H1 (cell line): ENCODE measurements around the gene LRRTM4.

Experiments used
- ASH2L ChIP-seq: fragments of 200-600, 300-600 bp; sonication (generic); IDR thresholded peaks from one replicate; pipeline ENCODE4 v1.7.1; 2017; ENCODE audit warnings: low read length
- CREB1 ChIP-seq: IDR thresholded peaks from 2 replicates; pipeline ENCODE4 v1.6.1; 2012; ENCODE audit warnings: inconsistent platforms
- CTCF ChIP-seq, 3 experiments: IDR thresholded peaks; 1 replicate in 2 of 3; 2 replicates in 1 of 3; pipeline versions ENCODE4 v1.5.1 to v1.6.1; 2011; ENCODE audit warnings: low read length in 3 of 3, mild to moderate bottlenecking in 3 of 3, inconsistent platforms in 2 of 3, low read depth in 1 of 3, moderate library complexity in 1 of 3; ENCODE audit not compliant: insufficient read depth in 1 of 3; ENCODE audit errors: control extremely low read depth in 1 of 3
- E2F6 ChIP-seq: IDR thresholded peaks from 2 replicates; pipeline ENCODE4 v1.6.1; 2012; ENCODE audit warnings: inconsistent platforms
- EP300 ChIP-seq, 2 experiments: IDR thresholded peaks; 1 replicate in 1 of 2; 2 replicates in 1 of 2; pipeline ENCODE4 v1.6.1; 2011 to 2012; ENCODE audit warnings: low read depth in 2 of 2, low read length in 2 of 2, mild to moderate bottlenecking in 2 of 2, borderline replicate concordance in 1 of 2, inconsistent platforms in 1 of 2, moderate library complexity in 1 of 2
- HDAC2 ChIP-seq, 2 experiments: fragments of 300-600 bp in 1 of 2; sonication (generic) in 1 of 2; IDR thresholded peaks; 2 replicates each; pipeline ENCODE4 v1.6.1; 2011 to 2012; ENCODE audit warnings: low read depth in 2 of 2, low read length in 2 of 2, mild to moderate bottlenecking in 2 of 2, moderate library complexity in 2 of 2, borderline replicate concordance in 1 of 2, inconsistent platforms in 1 of 2
- POLR2A ChIP-seq, 2 experiments: IDR thresholded peaks; 1 replicate in 1 of 2; 2 replicates in 1 of 2; pipeline ENCODE4 v1.6.1; 2011; ENCODE audit warnings: low read depth in 2 of 2, low read length in 2 of 2, mild to moderate bottlenecking in 2 of 2; ENCODE audit errors: control extremely low read depth in 1 of 2
- POLR2AphosphoS5 ChIP-seq: IDR thresholded peaks from 2 replicates; pipeline ENCODE4 v1.6.1; 2011; ENCODE audit warnings: low read depth, low read length
- RBBP5 ChIP-seq: IDR thresholded peaks from 2 replicates; pipeline ENCODE4 v1.7.1; 2012; ENCODE audit warnings: low read depth, mild to moderate bottlenecking, inconsistent platforms, low read length, moderate library complexity, borderline replicate concordance
- RFX5 ChIP-seq: IDR thresholded peaks from 2 replicates; pipeline ENCODE4 v1.6.1; 2011; ENCODE audit warnings: low read depth, low read length, improper control_type of control experiment, borderline replicate concordance
- SIN3A ChIP-seq, 2 experiments: IDR thresholded peaks in 1 of 2; conservative IDR thresholded peaks in 1 of 2; 2 replicates each; pipeline ENCODE4 v1.6.1; 2011 to 2012; ENCODE audit warnings: low read length in 2 of 2, improper control_type of control experiment in 1 of 2, low read depth in 1 of 2, mild to moderate bottlenecking in 1 of 2
- TCF12 ChIP-seq: IDR thresholded peaks from 2 replicates; pipeline ENCODE4 v1.6.1; 2011; ENCODE audit warnings: low read depth, mild to moderate bottlenecking, low read length

DNA sequence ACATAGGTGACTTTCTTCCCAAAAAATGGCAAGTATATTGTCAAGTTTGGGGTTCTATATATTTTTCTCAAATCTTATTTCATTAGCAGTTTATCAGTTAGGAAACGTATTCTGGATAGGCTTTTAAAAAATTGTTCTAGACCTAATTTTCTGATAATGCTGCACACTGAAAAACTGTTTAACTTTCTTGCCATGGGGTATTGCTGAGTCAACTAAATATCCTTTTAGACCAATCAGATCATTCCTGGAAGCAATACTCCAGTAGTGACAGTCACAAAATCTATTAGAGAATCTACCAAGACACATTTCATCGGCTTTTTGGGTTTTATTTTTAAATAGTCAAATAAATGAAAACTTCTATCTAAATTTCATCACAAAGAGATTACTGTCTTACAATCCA, 440.6 kb downstream of the LRRTM4 start:
- TF ChIP-seq CTCF (IDR thresholded peaks at IDR 0.05; ENCODE audit: control extremely low read depth in 1 of 3, insufficient read depth in 1 of 3, low read depth in 1 of 3, low read length in 3 of 3), result no peak
- no peak for TF ChIP-seq POLR2AphosphoS5
- no peak for TF ChIP-seq HDAC2 (IDR thresholded peaks at IDR 0.05; ENCODE audit: borderline replicate concordance in 1 of 2, low read depth in 2 of 2, low read length in 2 of 2)
- TF ChIP-seq ASH2L, result no peak
- no peak for TF ChIP-seq TCF12
- no peak for TF ChIP-seq CREB1
- TF ChIP-seq POLR2A (IDR thresholded peaks at IDR 0.05; ENCODE audit: control extremely low read depth in 1 of 2, low read depth in 2 of 2, low read length in 2 of 2), result no peak
- no peak for TF ChIP-seq SIN3A (conservative IDR thresholded peaks at IDR 0.05 in 1 of 2, IDR thresholded peaks at IDR 0.05 in 1 of 2; ENCODE audit: low read depth in 1 of 2, low read length in 2 of 2)
- TF ChIP-seq E2F6, result no peak
- TF ChIP-seq RFX5, result no peak
- no peak for TF ChIP-seq RBBP5
- TF ChIP-seq EP300 (IDR thresholded peaks at IDR 0.05; ENCODE audit: borderline replicate concordance in 1 of 2, low read depth in 2 of 2, low read length in 2 of 2), result no peak
